LoVo (cell line): ENCODE results near the gene FARS2.
"Not testable (repeated sequence)": the region's sequence is repeated elsewhere in the genome, so short reads cannot be mapped to it uniquely, and the experiment has no call there.

Source experiments
- DNase-seq: peaks from one replicate; pipeline ENCODE4 v3.0.0-alpha.2; 2016; ENCODE audit warnings: low spot score

The FARS2 gene

DNA sequence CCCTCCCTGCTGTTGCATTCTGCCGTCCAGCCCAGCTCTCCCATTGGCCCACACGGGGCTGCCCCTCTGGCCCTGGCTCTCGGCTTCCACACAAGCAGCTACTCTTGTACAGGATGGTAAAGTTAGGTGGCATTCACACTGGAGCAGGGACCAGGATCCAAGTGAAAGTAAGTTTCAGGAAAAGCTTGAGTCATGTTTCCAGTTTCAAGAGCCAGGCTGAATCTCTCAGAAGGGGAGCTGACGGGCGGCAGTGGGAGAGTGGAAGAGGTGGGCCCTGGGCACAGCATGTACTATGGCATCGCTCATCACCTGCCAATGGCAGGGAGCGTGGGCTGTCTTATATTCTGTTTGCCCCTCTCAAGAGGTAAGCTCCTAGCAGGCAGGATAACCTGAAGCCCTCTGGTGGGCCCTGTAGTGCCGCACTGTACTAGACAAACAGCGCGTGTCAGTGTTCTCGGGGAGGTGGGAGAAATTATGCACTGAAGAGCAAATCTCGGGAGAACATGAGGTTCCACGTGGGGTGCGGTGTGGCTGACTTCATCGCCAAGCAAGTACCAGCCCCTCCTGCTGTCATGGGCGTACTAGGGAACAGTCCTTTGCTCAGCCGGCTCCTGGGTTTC, 503.9 kb downstream of the FARS2 start:
- DNase-seq = no peak

DNA sequence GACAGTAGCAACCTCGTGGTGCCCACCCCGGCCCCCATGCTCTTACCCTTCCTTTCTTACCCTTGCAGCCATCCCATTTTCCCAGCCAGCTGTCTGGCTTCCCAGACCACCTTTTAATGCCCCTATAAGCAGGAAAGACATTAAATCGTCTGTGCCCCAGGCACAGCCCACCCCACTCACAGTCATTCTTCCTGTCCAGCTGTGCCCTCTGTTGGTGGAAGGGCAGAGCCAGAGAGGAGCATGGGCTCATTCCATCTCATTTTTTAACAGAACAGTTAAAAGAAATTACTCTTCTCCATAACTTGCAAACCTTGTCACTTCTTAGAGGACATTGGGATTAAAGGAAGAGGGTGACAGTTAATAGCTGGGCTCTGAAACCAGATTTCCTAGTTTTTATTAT, 504.9 kb downstream of the FARS2 start:
- DNase-seq = no peak

- no peak for DNase-seq
These were observed 506.2 kb downstream of the FARS2 start for GRCh38 chr6:5767471-5767870.

DNA sequence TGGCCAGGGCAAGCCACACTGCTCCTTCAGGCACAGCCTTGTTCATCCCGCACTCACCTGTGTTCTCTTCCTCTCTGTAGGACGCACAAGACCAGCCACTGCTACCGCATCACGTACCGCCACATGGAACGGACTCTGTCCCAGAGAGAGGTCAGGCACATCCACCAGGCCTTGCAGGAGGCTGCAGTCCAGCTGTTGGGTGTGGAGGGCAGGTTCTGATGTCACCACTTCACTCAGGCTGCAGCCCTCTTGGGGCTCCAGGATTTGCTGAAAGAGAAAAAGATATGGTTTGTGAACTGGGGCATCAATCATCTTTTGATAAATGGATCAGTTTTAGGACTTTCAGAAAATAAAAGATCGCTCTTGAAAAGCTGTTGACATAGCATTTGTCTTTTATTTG, 509.9 kb downstream of the FARS2 start:
- no peak for DNase-seq

- no peak for DNase-seq
These were observed 510.6 kb downstream of the FARS2 start for GRCh38 chr6:5771759-5772390.

DNA sequence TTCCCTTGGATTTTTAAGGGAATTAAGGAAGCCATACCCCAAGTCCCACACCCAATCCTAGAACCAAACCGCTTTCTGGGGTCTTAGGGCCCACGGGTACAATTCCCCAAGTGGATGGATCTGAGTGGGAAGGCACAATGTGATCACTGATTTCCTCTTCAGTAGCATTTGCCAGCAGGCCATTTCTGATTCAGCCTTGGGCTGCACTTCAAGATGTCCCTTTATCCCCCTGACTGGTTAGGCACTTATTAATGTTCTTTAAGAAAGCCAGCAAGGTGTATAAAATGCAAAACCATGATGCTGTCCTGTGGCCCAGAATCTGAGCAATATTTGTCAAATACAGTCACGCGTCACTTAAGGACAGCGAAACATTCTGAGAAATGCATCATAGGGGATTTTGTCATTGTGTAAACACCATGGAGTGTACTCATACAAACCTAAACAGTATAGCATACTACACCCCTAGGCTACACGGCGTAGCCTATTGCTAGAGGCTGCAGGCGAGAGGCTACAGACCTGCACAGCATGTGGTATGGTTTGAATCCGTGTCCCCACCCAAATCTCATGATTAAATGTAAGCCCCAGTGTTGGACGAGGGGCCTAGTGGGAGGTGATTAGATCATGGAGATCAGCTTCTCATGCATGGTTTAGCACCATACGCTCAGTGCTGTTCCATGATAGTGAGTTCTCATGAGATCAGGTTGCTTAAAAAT, 511.3 kb downstream of the FARS2 start:
- DNase-seq = no peak

DNA sequence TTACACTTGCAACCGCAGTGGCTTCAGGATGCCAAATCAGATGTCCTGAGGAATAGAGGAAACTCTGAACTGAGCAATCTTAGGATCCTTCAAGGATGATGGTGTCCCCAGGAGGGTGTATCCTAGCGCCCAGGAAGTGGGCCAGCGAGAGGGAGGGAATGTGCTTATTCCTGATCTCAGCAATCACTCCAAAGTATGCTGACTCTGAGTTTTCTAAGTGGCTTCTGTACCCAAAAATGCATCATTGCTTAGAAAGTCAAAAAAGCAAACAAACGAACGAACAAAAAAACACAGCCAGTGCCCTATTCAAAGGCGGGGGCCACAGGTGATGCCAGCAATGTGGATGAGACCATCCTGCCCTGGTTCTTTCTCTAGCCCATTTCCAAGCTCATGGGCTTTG, 514.8 kb downstream of the FARS2 start:
- no peak for DNase-seq

DNA sequence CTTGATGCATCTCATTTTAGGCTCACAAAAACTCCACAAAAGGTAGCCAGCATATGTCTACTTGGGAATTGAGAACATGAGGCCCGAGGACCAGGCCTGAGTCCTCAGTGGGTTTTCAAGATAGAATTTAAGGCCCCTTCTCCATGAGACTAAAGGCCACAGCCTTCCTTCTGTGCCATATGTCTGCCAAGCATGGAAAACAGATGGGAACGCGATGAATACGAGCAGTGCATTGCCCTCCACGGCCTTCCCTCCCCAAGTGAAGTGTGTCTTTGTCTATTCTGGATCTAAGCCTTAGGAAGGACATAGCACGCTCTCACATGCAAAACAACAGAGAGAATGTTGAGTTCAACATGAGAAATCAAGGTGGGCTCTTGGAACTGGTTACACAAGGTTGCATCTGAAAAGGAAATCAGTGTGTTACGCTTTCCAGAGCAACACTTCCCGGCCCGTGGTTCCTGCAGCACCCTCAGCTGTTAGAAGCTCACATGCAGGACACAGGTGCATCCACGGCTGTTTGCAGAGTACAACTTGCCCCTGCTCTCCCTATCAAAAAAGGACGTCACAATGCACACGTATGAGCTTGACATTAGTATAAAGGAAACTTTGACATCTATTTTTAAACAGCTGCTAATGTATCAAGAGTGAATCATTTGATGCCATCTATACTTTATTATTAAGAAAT, 515.5 kb downstream of the FARS2 start:
- no peak for DNase-seq

- DNase-seq = no peak
These were observed 517.1 kb downstream of the FARS2 start for GRCh38 chr6:5778317-5778857.

- no peak for DNase-seq
These were observed 517.6 kb downstream of the FARS2 start for GRCh38 chr6:5778906-5779305.

GRCh38 chr6:5781019-5781418, 519.7 kb downstream of the FARS2 start:
- no peak for DNase-seq

GRCh38 chr6:5781966-5782556, 520.7 kb downstream of the FARS2 start:
- DNase-seq = no peak

DNA sequence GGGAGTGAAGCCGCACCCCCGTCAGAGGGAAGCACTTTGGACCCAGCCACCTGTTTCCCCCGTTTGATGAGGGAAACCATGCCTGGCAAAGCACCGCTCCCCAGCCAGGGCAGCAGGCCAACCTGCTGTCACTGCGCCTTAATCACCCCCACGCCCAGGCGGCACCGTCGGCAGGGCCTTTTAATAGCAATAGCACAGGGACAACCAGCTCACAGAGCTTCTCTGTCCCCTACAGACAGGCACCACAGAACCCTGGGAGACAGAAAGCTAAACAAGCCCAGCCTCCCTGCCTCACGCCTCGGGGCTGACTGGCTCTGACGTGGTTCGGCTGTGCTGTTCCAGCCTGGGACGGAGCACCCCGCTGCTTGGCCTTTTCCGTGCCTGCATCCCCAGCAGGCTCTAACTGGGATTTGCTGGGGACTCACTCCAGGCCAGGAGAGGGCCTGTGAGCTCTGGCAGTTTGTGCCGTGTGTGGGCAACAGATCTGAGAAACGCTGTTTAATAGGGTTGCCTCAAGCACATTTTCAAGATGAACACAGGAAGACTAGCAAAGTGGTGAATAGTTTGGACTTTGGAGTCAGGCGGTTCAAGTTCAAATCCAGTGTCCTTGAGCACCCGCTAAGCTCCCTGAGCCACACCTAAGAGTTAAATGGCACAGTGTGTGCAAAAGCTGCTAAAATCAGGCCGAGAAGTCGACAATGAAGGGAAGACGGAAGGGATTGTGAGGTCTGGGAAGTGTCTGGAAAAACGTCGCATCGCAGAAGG, 521.7 kb downstream of the FARS2 start:
- peak; percentile 77 for DNase-seq

DNA sequence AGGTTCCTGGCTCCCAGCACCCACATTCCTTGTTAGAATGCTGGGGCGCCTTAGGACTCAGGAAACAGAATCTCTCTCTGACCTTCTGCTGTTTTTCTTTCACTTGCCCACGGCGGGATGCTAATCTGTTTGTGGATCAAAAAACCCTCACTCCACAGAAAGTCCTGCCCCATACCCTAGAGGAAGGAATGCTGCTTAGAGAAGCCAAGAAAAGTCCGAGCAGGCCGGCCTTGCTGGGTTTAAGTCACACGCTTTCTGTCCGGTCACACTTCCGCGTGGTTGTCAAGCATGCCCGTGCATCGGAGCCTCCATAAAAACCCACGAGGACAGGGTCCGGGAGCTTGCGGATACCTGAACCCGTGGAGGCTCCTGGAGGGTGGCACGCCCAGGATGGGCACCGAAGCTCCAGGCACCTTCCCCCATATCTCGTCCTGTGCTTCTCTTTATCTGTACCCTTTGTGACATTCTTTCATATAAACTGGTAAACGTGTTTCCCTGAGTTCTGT, 522.3 kb downstream of the FARS2 start:
- DNase-seq = no peak

DNA sequence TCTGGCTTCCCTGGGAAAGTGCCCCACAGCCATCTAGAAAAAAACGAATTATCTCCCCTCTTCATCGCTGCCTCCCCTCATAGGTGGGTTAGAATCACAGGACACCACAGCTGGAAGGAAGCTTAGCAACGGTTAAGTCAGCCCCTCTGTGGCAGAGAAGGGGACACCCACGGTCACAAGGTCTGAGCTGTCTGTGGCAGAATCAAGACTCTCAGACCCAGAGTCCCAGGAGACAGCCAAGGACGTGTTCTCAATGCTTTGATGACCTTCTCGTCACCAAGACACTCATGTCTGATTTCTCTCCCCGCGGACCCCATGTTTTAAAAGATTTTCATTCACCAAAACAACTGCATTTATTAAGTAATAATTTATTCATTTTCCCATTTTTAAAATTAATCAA, 523.9 kb downstream of the FARS2 start:
- DNase-seq = no peak

DNA sequence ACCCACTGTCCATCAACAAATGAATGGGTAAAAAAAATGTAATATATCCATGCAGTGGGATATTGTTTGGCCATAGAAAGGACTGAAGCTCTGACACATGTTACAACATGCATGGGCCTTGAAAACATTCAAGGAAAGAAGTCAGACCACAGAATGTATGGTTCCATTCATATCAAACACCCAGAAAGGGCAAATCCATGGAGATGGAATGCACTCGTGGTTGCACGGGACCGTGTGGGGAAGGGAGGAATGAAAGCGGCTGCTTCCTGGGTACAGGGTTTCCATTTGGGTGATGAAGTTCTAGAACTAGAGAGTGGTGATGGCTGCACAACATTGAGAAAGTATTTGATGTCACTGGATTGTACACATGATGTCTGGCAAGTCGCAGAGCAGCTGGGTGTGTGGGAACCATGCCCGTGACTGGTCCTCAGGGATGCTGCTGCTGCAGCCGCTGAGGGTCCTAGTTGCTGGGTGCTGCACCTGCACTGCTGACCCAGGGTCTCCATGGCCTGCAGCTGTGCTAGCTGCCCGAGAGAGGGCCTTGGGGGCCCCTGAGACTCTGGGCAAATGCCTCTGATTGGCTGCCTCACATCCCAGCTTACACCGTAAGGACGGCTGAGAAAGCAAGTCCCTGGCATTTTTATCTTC, 525.1 kb downstream of the FARS2 start:
- no peak for DNase-seq

DNA sequence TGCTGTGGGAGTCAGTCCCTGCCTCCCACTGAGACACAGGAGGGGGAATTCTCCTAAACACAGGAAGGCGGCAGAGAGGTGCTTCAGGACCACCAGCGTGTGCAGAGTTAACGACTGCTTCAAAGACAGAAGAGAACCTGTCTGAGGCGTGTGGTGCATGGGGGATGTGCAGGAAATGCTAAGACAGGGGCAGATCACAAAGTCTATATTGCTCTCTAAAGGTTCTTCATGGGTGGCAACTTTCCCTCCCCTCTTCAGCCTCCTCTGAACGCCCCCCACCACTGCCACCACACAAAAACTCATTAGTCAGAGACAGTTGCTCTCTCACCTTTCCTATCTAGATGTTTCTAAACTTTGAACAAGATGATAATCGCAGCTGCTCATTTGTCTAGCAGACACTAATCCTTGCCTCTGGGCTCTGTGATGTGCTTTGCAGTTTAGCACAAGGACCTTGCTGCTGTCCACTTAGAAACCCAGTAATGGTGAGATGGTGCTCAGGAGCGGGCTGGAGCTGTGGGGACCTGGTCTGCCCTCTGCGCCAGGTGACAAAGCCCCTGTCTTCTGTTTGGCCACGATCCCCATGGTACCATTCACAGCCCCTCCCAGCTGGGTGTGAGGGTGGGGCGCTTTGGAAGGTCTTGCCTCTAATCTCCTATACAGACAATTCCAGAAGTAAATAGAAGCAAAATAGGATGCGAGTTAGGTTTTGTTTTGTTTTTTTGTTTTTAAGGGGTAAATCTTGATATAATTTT, 525.8 kb downstream of the FARS2 start:
- DNase-seq = no peak

GRCh38 chr6:5789426-5789825, 528.1 kb downstream of the FARS2 start:
- not testable (repeated sequence) for DNase-seq

DNA sequence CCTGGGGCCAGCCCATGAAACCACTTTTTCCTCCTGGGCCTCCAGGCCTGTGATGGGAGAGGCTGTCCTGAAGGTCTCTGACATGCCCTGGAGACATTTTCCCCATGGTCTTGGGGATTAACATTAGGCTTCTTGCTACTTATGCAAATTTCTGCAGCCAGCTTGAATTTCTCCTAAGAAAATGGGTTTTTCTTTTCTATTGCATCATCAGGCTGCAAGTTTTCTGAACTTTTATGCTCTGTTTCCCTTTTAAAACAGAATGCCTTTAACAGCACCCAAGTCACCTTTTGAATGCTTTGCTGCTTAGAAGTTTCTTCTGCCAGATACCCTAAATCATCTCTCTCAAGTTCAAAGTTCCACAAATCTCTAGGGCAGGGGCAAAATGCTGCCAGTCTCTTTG, 535.2 kb downstream of the FARS2 start:
- not testable (repeated sequence) for DNase-seq

GRCh38 chr6:5806406-5806805, 545.1 kb downstream of the FARS2 start:
- not testable (repeated sequence) for DNase-seq
